SK-N-SH (cell line): ENCODE data around the gene MTUS2. TPM values are rescaled to one million over a fixed set of nuclear protein-coding genes. Genes with fewer than 3 reads are reported as not detected.

Source experiments
- CTCF ChIA-PET: fragments of 300-600, 350-600 bp; formaldehyde crosslinking; extraction: SDS; loops from one replicate; lab custom pipeline; 2021; lab: Yijun Ruan, JAX
- POLR2A ChIA-PET: fragments of 350-600 bp; sonication (Branson Sonifier 250); formaldehyde crosslinking; extraction: SDS; loops from one replicate; lab custom pipeline; 2020; ENCODE audit warnings: antibody characterized with exemption, inconsistent platforms; lab: Yijun Ruan, JAX
- DNase-seq: peaks from one replicate; pipeline ENCODE4 v3.0.0; 2012
- H2AFZ ChIP-seq: fragments of 200-600 bp; sonication (generic); 2 replicates; pipeline ENCODE4 v1.8.1; 2016; ENCODE audit warnings: antibody characterized with exemption, mild to moderate bottlenecking, low read depth
- H3F3A ChIP-seq: fragments of 200-600 bp; sonication (generic); replicated peaks from 2 replicates; pipeline ENCODE3; 2016; ENCODE audit warnings: antibody characterized with exemption, mild to moderate bottlenecking; ENCODE audit not compliant: insufficient read depth
- H3K27ac ChIP-seq, 2 experiments: fragments of 200-500 bp in 1 of 2; fragments of 200-600 bp in 1 of 2; sonication (Bioruptor generic) in 1 of 2; sonication (generic), shearing (Covaris generic) in 1 of 2; 2 replicates each; pipeline versions ENCODE4 v1.5.1 to v1.6.1; 2014 to 2016; ENCODE audit warnings: low read depth in 2 of 2, inconsistent platforms in 1 of 2, low read length in 1 of 2, mild to moderate bottlenecking in 1 of 2, mixed read lengths in 1 of 2
- H3K27me3 ChIP-seq: fragments of 200-600 bp; sonication (generic), shearing (Covaris generic); 2 replicates; pipeline ENCODE4 v1.6.1; 2016; ENCODE audit warnings: mixed run types; ENCODE audit not compliant: insufficient read depth
- H3K36me3 ChIP-seq, 2 experiments: fragments of 200-500 bp in 1 of 2; fragments of 200-600 bp in 1 of 2; sonication (Bioruptor generic) in 1 of 2; sonication (generic) in 1 of 2; replicated peaks in 1 of 2; 2 replicates each; pipeline versions ENCODE3 to v1.5.1; 2014 to 2016; ENCODE audit warnings: low read length in 1 of 2, mild to moderate bottlenecking in 1 of 2; ENCODE audit not compliant: insufficient read depth in 2 of 2, control insufficient read depth in 1 of 2
- H3K4me1 ChIP-seq, 2 experiments: fragments of 200-500 bp in 1 of 2; fragments of 200-600 bp in 1 of 2; sonication (Bioruptor generic) in 1 of 2; sonication (generic), shearing (Covaris generic) in 1 of 2; 2 replicates each; pipeline versions ENCODE4 v1.5.1 to v1.6.1; 2014 to 2016; ENCODE audit warnings: low read depth in 1 of 2, low read length in 1 of 2, mixed run types in 1 of 2; ENCODE audit not compliant: insufficient read depth in 2 of 2, control insufficient read depth in 1 of 2
- H3K4me2 ChIP-seq: fragments of 200-600 bp; sonication (generic), shearing (Covaris generic); 2 replicates; pipeline ENCODE4 v1.6.1; 2017; ENCODE audit warnings: mixed run types
- H3K4me3 ChIP-seq, 2 experiments: fragments of 200-500 bp in 1 of 2; fragments of 200-600 bp in 1 of 2; sonication (Bioruptor generic) in 1 of 2; sonication (generic), shearing (Covaris generic) in 1 of 2; 2 replicates each; pipeline versions ENCODE4 v1.5.1 to v1.8.1; 2014 to 2016; ENCODE audit warnings: low read depth in 2 of 2, inconsistent platforms in 1 of 2, low read length in 1 of 2, mild to moderate bottlenecking in 1 of 2, mixed read lengths in 1 of 2, moderate library complexity in 1 of 2
- H3K79me2 ChIP-seq: fragments of 200-600 bp; sonication (generic); 2 replicates; pipeline ENCODE4 v1.8.1; 2017; ENCODE audit warnings: mild to moderate bottlenecking; ENCODE audit not compliant: insufficient read depth
- H3K9ac ChIP-seq: fragments of 200-600 bp; sonication (generic); 2 replicates; pipeline ENCODE4 v1.6.1; 2017; ENCODE audit warnings: mixed run types
- H3K9me2 ChIP-seq: fragments of 200-600 bp; sonication (generic); 2 replicates; pipeline ENCODE4 v1.6.1; 2017; ENCODE audit warnings: mixed run types
- H3K9me3 ChIP-seq: fragments of 200-600 bp; sonication (generic); 2 replicates; pipeline ENCODE4 v1.6.1; 2017; ENCODE audit warnings: mixed run types, mild to moderate bottlenecking, moderate library complexity
- H4K20me1 ChIP-seq: fragments of 200-600 bp; sonication (generic); 2 replicates; pipeline ENCODE4 v1.6.1; 2017; ENCODE audit warnings: mild to moderate bottlenecking, mixed run types; ENCODE audit not compliant: insufficient read depth
- CHD2 ChIP-seq: fragments of 150-350 bp; IDR thresholded peaks from 2 replicates; pipeline ENCODE4 v1.6.1; 2018; ENCODE audit warnings: low read length; ENCODE audit not compliant: partially characterized antibody
- EP300 ChIP-seq, 2 experiments: IDR thresholded peaks; 2 replicates each; pipeline versions ENCODE4 v1.4.0 to v1.6.1; 2012; ENCODE audit warnings: borderline replicate concordance in 1 of 2, low read depth in 1 of 2, low read length in 1 of 2
- FOSL2 ChIP-seq: IDR thresholded peaks from 2 replicates; pipeline ENCODE4 v1.4.0; 2012; ENCODE audit warnings: low read depth, mild to moderate bottlenecking, moderate library complexity, borderline replicate concordance
- FOXJ3 ChIP-seq: sonication (generic); formaldehyde crosslinking; IDR thresholded peaks from 2 replicates; pipeline ENCODE4 v1.5.1; 2020; ENCODE audit warnings: mild to moderate bottlenecking, missing genetic modification reagents
- GATA2 ChIP-seq: sonication (generic); formaldehyde crosslinking; IDR thresholded peaks from 2 replicates; pipeline ENCODE4 v1.5.0; 2020; ENCODE audit warnings: mild to moderate bottlenecking, missing genetic modification reagents
- IRF3 ChIP-seq: fragments of 150-350 bp; IDR thresholded peaks from 2 replicates; pipeline ENCODE4 v1.6.1; 2016; ENCODE audit warnings: mild to moderate bottlenecking, low read depth, low read length
- JUND ChIP-seq: IDR thresholded peaks from 2 replicates; pipeline ENCODE4 v1.4.0; 2012
- MAX ChIP-seq: IDR thresholded peaks from 2 replicates; pipeline ENCODE4 v1.4.0; 2012; ENCODE audit warnings: low read depth
- NRF1 ChIP-seq: IDR thresholded peaks from 2 replicates; pipeline ENCODE4 v1.6.1; 2012; ENCODE audit warnings: low read depth, mild to moderate bottlenecking, low read length
- PBX3 ChIP-seq: IDR thresholded peaks from 2 replicates; pipeline ENCODE4; 2012
- POLR2AphosphoS5 ChIP-seq: IDR thresholded peaks from 2 replicates; pipeline ENCODE4 v1.6.1; 2012; ENCODE audit warnings: low read depth, low read length
- REST ChIP-seq: IDR thresholded peaks from 2 replicates; pipeline ENCODE4 v1.6.1; 2012; ENCODE audit warnings: mild to moderate bottlenecking, low read depth, low read length, moderate library complexity
- SIN3A ChIP-seq: IDR thresholded peaks from 2 replicates; pipeline ENCODE4 v1.6.1; 2012; ENCODE audit warnings: low read depth, mild to moderate bottlenecking, low read length, moderate library complexity, borderline replicate concordance
- SMC3 ChIP-seq: IDR thresholded peaks from 2 replicates; pipeline ENCODE4 v1.6.1; 2012; ENCODE audit warnings: low read depth, low read length, improper control_type of control experiment
- TAF1 ChIP-seq: IDR thresholded peaks from 2 replicates; pipeline ENCODE4 v1.6.1; 2012; ENCODE audit warnings: low read depth, mild to moderate bottlenecking, low read length, moderate library complexity, borderline replicate concordance
- TCF12 ChIP-seq: IDR thresholded peaks from 2 replicates; pipeline ENCODE4 v1.4.0; 2012
- TEAD4 ChIP-seq: IDR thresholded peaks from 2 replicates; pipeline ENCODE4 v1.4.0; 2012; ENCODE audit warnings: mild to moderate bottlenecking, borderline replicate concordance; ENCODE audit not compliant: insufficient read depth
- USF1 ChIP-seq: IDR thresholded peaks from 2 replicates; pipeline ENCODE4 v1.4.0; 2012; ENCODE audit warnings: low read depth, borderline replicate concordance
- USF2 ChIP-seq: fragments of 150-350 bp; IDR thresholded peaks from 2 replicates; pipeline ENCODE4 v1.6.1; 2017; ENCODE audit warnings: antibody characterized with exemption, low read length, low read depth, borderline replicate concordance
- ZBTB33 ChIP-seq: IDR thresholded peaks from 2 replicates; pipeline ENCODE4 v1.4.0; 2012; ENCODE audit warnings: low read depth, borderline replicate concordance
- polyA plus RNA-seq, 3 experiments: library from polyadenylated mRNA; depleted of rRNA; stranded (reverse); fragments of >200 nt; gene quantifications; 2 replicates each; pipeline ENCODE4 v1.2.3, GENCODE V29; 2012

Gene MTUS2
- polyA plus RNA-seq, 1 of the 3 experiments (the other 2 are of a cell fraction): 1.7 TPM

- H3K9me3 ChIP-seq: no peaks in the 10 kb centered on the region
- peak; percentile 92 for TF ChIP-seq JUND
- no peak for TF ChIP-seq REST
- TF ChIP-seq TCF12: peak; percentile 90
- peak in 1 of 2 experiments; percentile 65; a peak in 1 of 4 replicates for TF ChIP-seq EP300 (IDR thresholded peaks at IDR 0.05; ENCODE audit: borderline replicate concordance in 1 of 2, low read depth in 1 of 2, low read length in 1 of 2)
- TF ChIP-seq PBX3: peak; percentile 85
- TF ChIP-seq SMC3: no peak
- TF ChIP-seq POLR2AphosphoS5: peak; percentile 58; the same call in 1 of the 2 replicates
- TF ChIP-seq TAF1: no peak
- TF ChIP-seq CHD2: no peak
- TF ChIP-seq SIN3A: no peak
- peak; percentile 60; the same call in 1 of the 2 replicates for TF ChIP-seq MAX
- TF ChIP-seq NRF1: no peak
- TF ChIP-seq GATA2 (CRISPR knock-in tag): no peak
- no peak for TF ChIP-seq ZBTB33
- TF ChIP-seq FOXJ3 (CRISPR knock-in tag): no peak
- TF ChIP-seq TEAD4: peak; percentile 59; the same call in 1 of the 2 replicates
- TF ChIP-seq FOSL2: peak; percentile 71; the same call in 1 of the 2 replicates
- TF ChIP-seq USF2: no peak
- TF ChIP-seq IRF3: no peak
- no peak for TF ChIP-seq USF1
- H3K27me3 ChIP-seq: no peaks in the 10 kb centered on the region
- no peak overlapping the region for H3K4me3 ChIP-seq
- no peaks in the 10 kb centered on the region for H3F3A ChIP-seq
- peak overlapping the region; percentile 14; the same call in 1 of the 2 replicates for H3K4me2 ChIP-seq
- H2AFZ ChIP-seq: no peak overlapping the region
- H3K9ac ChIP-seq: no peak overlapping the region
- H3K79me2 ChIP-seq: no peaks in the 10 kb centered on the region
- ChIA-PET CTCF (interaction anchor here (0.7 to 5.6 kb wide), 2 partner anchors 15 to 1073 kb away, joined by 3 to 33 read pairs; no protein-coding TSS in a partner anchor), POLR2A (no interaction called here)
- no peaks in the 10 kb centered on the region for H4K20me1 ChIP-seq
- no peaks in the 10 kb centered on the region for H3K9me2 ChIP-seq
- H3K4me1 ChIP-seq: peaks cover 7 to 29% of the 10 kb centered on the region in 2 experiments; a peak in 3 of 4 replicates
- H3K36me3 ChIP-seq: no peaks in the 10 kb centered on the region
- H3K27ac ChIP-seq: peak overlapping the region; percentile 32 to 56; a peak in 2 of 4 replicates
- no peak for DNase-seq
Observed at GRCh38 chr13:29457299-29457698, 637.2 kb downstream of the MTUS2 start.
